Upper lobe of left lung (tissue), 6 donors: ENCODE results near the gene CENPV. TPM values are rescaled to one million over a fixed set of nuclear protein-coding genes. Genes with fewer than 3 reads are reported as not detected.

Source experiments
- ATAC-seq, 2 donors: fragments of 200-7000 bp; cut with Tn5 transposase; one replicate each; pipeline ENCODE4 v1.9.1; 2022; ENCODE audit warnings: mild to moderate bottlenecking in 2 of 2, moderate library complexity in 2 of 2; ENCODE audit not compliant: low FRiP score in 2 of 2
- DNase-seq, 2 donors: peaks; one replicate each; pipeline ENCODE4 v3.0.0-alpha.2; 2019 to 2020
- H3K27ac ChIP-seq, 4 donors: fragments of 200-600 bp; sonication (generic); one replicate each; pipeline ENCODE4 v1.5.1; 2016 to 2019
- H3K27me3 ChIP-seq, 4 donors: fragments of 200-600 bp; sonication (generic); one replicate each; pipeline ENCODE4 v1.5.1; 2017 to 2019
- H3K36me3 ChIP-seq, 4 donors: fragments of 200-600 bp; sonication (generic); one replicate each; pipeline ENCODE4 v1.5.1; 2016 to 2019
- H3K4me1 ChIP-seq, 4 donors: fragments of 200-600 bp; sonication (generic); one replicate each; pipeline ENCODE4 v1.5.1; 2018 to 2019
- H3K4me3 ChIP-seq, 4 donors: fragments of 200-600 bp; sonication (generic); one replicate each; pipeline ENCODE4 v1.5.1; 2017 to 2019; ENCODE audit warnings: mild to moderate bottlenecking in 2 of 4, moderate library complexity in 1 of 4
- H3K9me3 ChIP-seq, 4 donors: fragments of 200-600 bp; sonication (generic); one replicate each; pipeline ENCODE4 v1.5.1; 2018 to 2019
- EP300 ChIP-seq, 4 donors: sonication (generic); formaldehyde crosslinking; IDR thresholded peaks; one replicate each; pipeline ENCODE4 v1.5.1; 2017; ENCODE audit warnings: antibody characterized with exemption in 4 of 4, control low read depth in 2 of 4
- POLR2A ChIP-seq, 4 donors: fragments of 450-650 bp; IDR thresholded peaks; one replicate each; pipeline ENCODE4 v1.5.1; 2016 to 2017; ENCODE audit warnings: antibody characterized with exemption in 4 of 4, mild to moderate bottlenecking in 2 of 4
- POLR2AphosphoS5 ChIP-seq, 2 donors: sonication (generic); formaldehyde crosslinking; IDR thresholded peaks; one replicate each; pipeline ENCODE4 v1.5.1; 2017; ENCODE audit warnings: antibody characterized with exemption in 2 of 2
- WGBS, 2 donors: methylation state at CpG; one replicate each; pipeline ENCODE4 v1.1.5; 2017 to 2018; 5-methylcytosine and 5-hydroxymethylcytosine counted together
- total RNA-seq, 6 donors: library from RNA; depleted of rRNA in 4 of 6; stranded (reverse); fragments of >200 nt in 4 of 6; gene quantifications; one replicate each; pipeline versions ENCODE4 v1.1.0 to v1.2.1, GENCODE V29; 2016 to 2021
- TF ChIP-seq, protein P1 (sequence below), 6 experiments: fragments of 450-650 bp in 4 of 6; fragments of 200-600 bp in 2 of 6; sonication (generic) in 2 of 6; IDR thresholded peaks; one replicate each; pipeline ENCODE4 v1.5.1; 2016 to 2019; ENCODE audit warnings: antibody characterized with exemption in 6 of 6
- donor health status: DM: no; HTN: no; CAD: no; lungs with moderate emphysema.
- donor health status: DM: no; HTN: yes; CAD: no; lungs with severe emphysema.

CENPV gene
- total RNA-seq, 6 donors from 2014 or later = 3.4 to 30.4 (median 11.1) TPM

GRCh38 chr17:16329519-16330271 is 23.6 kb downstream of the CENPV start:
- Histone ChIP-seq H3K4me1 (peaks cover 0 to 9% (median 2%) of the 10 kb centered on the region in 4 donors), H3K27me3 (no peaks in the 10 kb centered on the region), H3K36me3 (peaks cover 0 to 18% (median 11%) of the 10 kb centered on the region in 4 donors), H3K9me3 (no peaks in the 10 kb centered on the region), H3K4me3 (no peak overlapping the region), H3K27ac (peak overlapping the region in 1 of 4 donors; percentile 49)
- peak in 1 of 2 donors; percentile 45 for DNase-seq
- TF ChIP-seq, protein P1, sequence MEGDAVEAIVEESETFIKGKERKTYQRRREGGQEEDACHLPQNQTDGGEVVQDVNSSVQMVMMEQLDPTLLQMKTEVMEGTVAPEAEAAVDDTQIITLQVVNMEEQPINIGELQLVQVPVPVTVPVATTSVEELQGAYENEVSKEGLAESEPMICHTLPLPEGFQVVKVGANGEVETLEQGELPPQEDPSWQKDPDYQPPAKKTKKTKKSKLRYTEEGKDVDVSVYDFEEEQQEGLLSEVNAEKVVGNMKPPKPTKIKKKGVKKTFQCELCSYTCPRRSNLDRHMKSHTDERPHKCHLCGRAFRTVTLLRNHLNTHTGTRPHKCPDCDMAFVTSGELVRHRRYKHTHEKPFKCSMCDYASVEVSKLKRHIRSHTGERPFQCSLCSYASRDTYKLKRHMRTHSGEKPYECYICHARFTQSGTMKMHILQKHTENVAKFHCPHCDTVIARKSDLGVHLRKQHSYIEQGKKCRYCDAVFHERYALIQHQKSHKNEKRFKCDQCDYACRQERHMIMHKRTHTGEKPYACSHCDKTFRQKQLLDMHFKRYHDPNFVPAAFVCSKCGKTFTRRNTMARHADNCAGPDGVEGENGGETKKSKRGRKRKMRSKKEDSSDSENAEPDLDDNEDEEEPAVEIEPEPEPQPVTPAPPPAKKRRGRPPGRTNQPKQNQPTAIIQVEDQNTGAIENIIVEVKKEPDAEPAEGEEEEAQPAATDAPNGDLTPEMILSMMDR (IDR thresholded peaks at IDR 0.05) = no peak
- no peak for TF ChIP-seq EP300 (IDR thresholded peaks at IDR 0.05)
- no peak for TF ChIP-seq POLR2AphosphoS5 (IDR thresholded peaks at IDR 0.05)
- TF ChIP-seq POLR2A (IDR thresholded peaks at IDR 0.05) = no peak
- 59 to 67% methylated on average over 11 of the region's 11 CpGs for WGBS, 2 donors
- peak; percentile 71 to 72 for ATAC-seq

GRCh38 chr17:16328997-16329396 is 24.3 kb downstream of the CENPV start:
- peaks cover 0 to 9% (median 2%) of the 10 kb centered on the region in 4 donors for H3K4me1 ChIP-seq
- ATAC-seq = no peak
- peaks cover 0 to 25% (median 11%) of the 10 kb centered on the region in 4 donors for H3K36me3 ChIP-seq
- TF ChIP-seq EP300 (IDR thresholded peaks at IDR 0.05) = no peak
- no peak for TF ChIP-seq POLR2AphosphoS5 (IDR thresholded peaks at IDR 0.05)
- TF ChIP-seq, protein P1 (IDR thresholded peaks at IDR 0.05) = no peak
- no peak for TF ChIP-seq POLR2A (IDR thresholded peaks at IDR 0.05)
- H3K4me3 ChIP-seq = no peak overlapping the region
- H3K9me3 ChIP-seq = no peaks in the 10 kb centered on the region
- H3K27me3 ChIP-seq = no peaks in the 10 kb centered on the region
- DNase-seq = peak in 1 of 2 donors; percentile 21
- H3K27ac ChIP-seq = no peak overlapping the region
- WGBS, 2 donors = 33 to 43% methylated on average over 1 of the region's 1 CpG

DNA sequence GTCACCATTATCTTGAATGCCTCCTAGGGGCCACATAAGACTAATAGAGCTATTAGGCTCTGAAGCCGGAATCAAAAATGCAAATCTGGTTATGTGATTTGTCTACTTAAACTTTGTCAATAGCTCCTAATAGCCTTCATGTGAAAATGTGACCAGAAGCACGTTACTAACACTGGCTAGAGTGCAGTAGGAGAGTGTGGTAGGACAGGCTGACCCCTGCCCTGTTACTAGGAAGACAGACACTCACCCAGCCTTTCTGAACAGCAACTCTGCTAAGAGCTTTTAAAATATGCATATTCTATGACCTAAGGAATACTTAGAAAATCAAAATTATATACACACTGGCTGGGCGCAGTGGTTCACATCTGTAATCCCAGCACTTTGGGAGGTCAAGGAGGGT is 26.3 kb downstream of the CENPV start:
- H3K27me3 ChIP-seq = no peaks in the 10 kb centered on the region
- DNase-seq (no peak), ATAC-seq (no peak)
- no peaks in the 10 kb centered on the region for H3K9me3 ChIP-seq
- 87 to 95% methylated on average over 3 of the region's 3 CpGs for WGBS, 2 donors
- no peak overlapping the region for H3K4me3 ChIP-seq
- H3K4me1 ChIP-seq = peaks cover 0 to 9% (median 2%) of the 10 kb centered on the region in 4 donors
- TF ChIP-seq POLR2AphosphoS5 (IDR thresholded peaks at IDR 0.05) = no peak
- TF ChIP-seq EP300 (IDR thresholded peaks at IDR 0.05) = no peak
- TF ChIP-seq, protein P1 (IDR thresholded peaks at IDR 0.05) = no peak
- TF ChIP-seq POLR2A (IDR thresholded peaks at IDR 0.05) = no peak
- H3K27ac ChIP-seq = no peak overlapping the region
- peaks cover 0 to 29% (median 11%) of the 10 kb centered on the region in 4 donors for H3K36me3 ChIP-seq

DNA sequence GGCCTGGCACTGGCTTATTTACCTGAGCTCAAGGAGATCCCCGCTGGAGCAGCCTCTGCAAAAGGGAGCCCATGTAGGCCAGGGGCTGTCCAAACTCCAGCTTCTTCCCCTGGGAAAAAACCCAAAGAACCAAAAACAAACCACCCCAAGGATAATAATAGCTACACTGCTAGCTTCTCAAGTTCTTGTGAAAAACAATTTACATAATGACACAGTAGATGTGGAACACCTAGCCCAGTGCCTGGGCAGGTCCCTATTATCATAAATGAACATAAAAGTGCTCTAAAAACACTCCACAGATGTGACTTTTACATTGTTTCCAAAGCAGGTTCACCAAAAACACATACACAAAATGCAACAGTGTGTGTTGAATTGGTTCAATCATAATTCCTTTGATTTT is 27.3 kb downstream of the CENPV start:
- DNase-seq (no peak), ATAC-seq (no peak)
- Histone ChIP-seq H3K4me3 (no peak overlapping the region), H3K4me1 (peaks cover 0 to 9% (median 2%) of the 10 kb centered on the region in 4 donors), H3K27ac (no peak overlapping the region), H3K36me3 (peaks cover 0 to 29% (median 11%) of the 10 kb centered on the region in 4 donors), H3K27me3 (no peaks in the 10 kb centered on the region), H3K9me3 (no peaks in the 10 kb centered on the region)
- WGBS, 2 donors = 100% methylated on average over 1 of the region's 1 CpG; no CpG with 5 or more reads in 1 of the 2 donors
- no peak for TF ChIP-seq EP300 (IDR thresholded peaks at IDR 0.05)
- TF ChIP-seq POLR2AphosphoS5 (IDR thresholded peaks at IDR 0.05) = no peak
- TF ChIP-seq POLR2A (IDR thresholded peaks at IDR 0.05) = no peak
- TF ChIP-seq, protein P1 (IDR thresholded peaks at IDR 0.05) = no peak
